HepG2 (cell line): ENCODE data around the gene AMN. TPM values are rescaled to one million over a fixed set of nuclear protein-coding genes. Genes with fewer than 3 reads are reported as not detected.

ENCODE experiments used
- ATAC-seq: fragments of 200-7000 bp; cut with Tn5 transposase; 3 replicates; pipeline ENCODE4 v1.9.1; 2020; ENCODE audit warnings: mild to moderate bottlenecking, moderate library complexity
- BruUV-seq: library from RNA; stranded (reverse); fragments of 400-500 nt; replicated peaks from 2 replicates; lab custom pipeline; 2021; lab: Mats Ljungman, UMichigan
- CTCF ChIA-PET: fragments of 300-600 bp; formaldehyde crosslinking; extraction: SDS; loops from one replicate; lab custom pipeline; 2021; ENCODE audit warnings: low total read pairs, inconsistent platforms, low intra/inter-chr PET ratio; lab: Yijun Ruan, JAX
- POLR2A ChIA-PET: fragments of 350-600 bp; sonication (Branson Sonifier 250); formaldehyde crosslinking; loops from one replicate; lab custom pipeline; 2020; ENCODE audit warnings: antibody characterized with exemption, inconsistent platforms; lab: Yijun Ruan, JAX
- DNase-seq: peaks from one replicate; pipeline ENCODE4 v3.0.0-alpha.2; 2015; ENCODE audit warnings: low spot score
- FAIRE-seq: peaks from 3 replicates; lab custom pipeline; 2011; peaks lifted over from hg19 to GRCh38; lab: Jason Lieb, UNC
- H2AFZ ChIP-seq: one replicate; pipeline ENCODE4 v1.6.1; 2011; ENCODE audit warnings: low read length, inconsistent platforms
- H3K27ac ChIP-seq: fragments of 300-600 bp; 3 replicates; pipeline ENCODE4 v1.8.0; 2011; ENCODE audit warnings: mixed run types, mild to moderate bottlenecking, mixed read lengths, low read length, inconsistent platforms; ENCODE audit not compliant: insufficient read depth; ENCODE audit errors: extremely low read length
- H3K27me3 ChIP-seq, 2 experiments: fragments of 200-600 bp in 1 of 2; 2 replicates in 1 of 2; 3 replicates in 1 of 2; pipeline versions ENCODE4 v1.6.0 to v1.8.0; 2011; ENCODE audit warnings: low read length in 2 of 2, mild to moderate bottlenecking in 2 of 2, moderate library complexity in 2 of 2, inconsistent platforms in 1 of 2; ENCODE audit not compliant: insufficient read depth in 2 of 2, control insufficient read depth in 1 of 2
- H3K36me3 ChIP-seq, 2 experiments: fragments of 200-600 bp in 1 of 2; replicated peaks in 1 of 2; 2 replicates in 1 of 2; 3 replicates in 1 of 2; pipeline versions ENCODE4 v1.5.1 to v1.8.0; 2011; ENCODE audit warnings: low read length in 2 of 2, inconsistent platforms in 1 of 2; ENCODE audit not compliant: insufficient read depth in 2 of 2, control insufficient read depth in 1 of 2
- H3K4me1 ChIP-seq: 2 replicates; pipeline ENCODE4 v1.5.1; 2012; ENCODE audit warnings: low read length, inconsistent platforms; ENCODE audit not compliant: insufficient read depth
- H3K4me2 ChIP-seq: 2 replicates; pipeline ENCODE4 v1.6.0; 2011; ENCODE audit warnings: low read depth, low read length, inconsistent platforms
- H3K4me3 ChIP-seq, 3 experiments: fragments of 200-600 bp in 1 of 3; sonication (generic), shearing (Covaris generic) in 1 of 3; replicated peaks in 1 of 3; 2 replicates each; pipeline ENCODE4 v1.5.1; 2011 to 2016; ENCODE audit warnings: low read length in 3 of 3, inconsistent platforms in 2 of 3, low read depth in 2 of 3, mild to moderate bottlenecking in 2 of 3, control low read depth in 1 of 3, mixed read lengths in 1 of 3; ENCODE audit not compliant: insufficient read depth in 1 of 3
- H3K79me2 ChIP-seq: one replicate; pipeline ENCODE4 v1.6.1; 2011; ENCODE audit warnings: low read length, inconsistent platforms; ENCODE audit not compliant: insufficient read depth
- H3K9ac ChIP-seq: 2 replicates; pipeline ENCODE4 v1.6.0; 2011; ENCODE audit warnings: mild to moderate bottlenecking, low read depth, low read length, inconsistent platforms; ENCODE audit not compliant: insufficient read depth
- H3K9me3 ChIP-seq: 2 replicates; pipeline ENCODE4 v1.5.1; 2012; ENCODE audit warnings: mild to moderate bottlenecking, low read length
- H4K20me1 ChIP-seq: 2 replicates; pipeline ENCODE4 v1.6.0; 2011; ENCODE audit warnings: inconsistent platforms, mild to moderate bottlenecking, low read length, moderate library complexity; ENCODE audit not compliant: insufficient read depth
- FOXA3 ChIP-seq: IDR thresholded peaks from 2 replicates; pipeline ENCODE4 v1.6.1; 2016; ENCODE audit warnings: missing genetic modification reagents, missing compliant biosample characterization
- MAX ChIP-seq: IDR thresholded peaks from 2 replicates; pipeline ENCODE4 v1.6.1; 2012; ENCODE audit warnings: inconsistent platforms
- MXD1 ChIP-seq: sonication (generic); formaldehyde crosslinking; IDR thresholded peaks from 2 replicates; pipeline ENCODE4 v1.4.0; 2020; ENCODE audit warnings: mild to moderate bottlenecking, missing genetic modification reagents
- ZBTB20 ChIP-seq: sonication (generic); formaldehyde crosslinking; IDR thresholded peaks from 2 replicates; pipeline ENCODE4 v1.8.1; 2023; ENCODE audit warnings: missing genetic modification reagents, low read depth, mild to moderate bottlenecking, borderline replicate concordance
- ZIK1 ChIP-seq: sonication (generic); formaldehyde crosslinking; IDR thresholded peaks from 2 replicates; pipeline ENCODE4 v1.5.0; 2020; ENCODE audit warnings: mild to moderate bottlenecking, low read depth, missing genetic modification reagents, borderline replicate concordance
- ZNF256 ChIP-seq: sonication (generic); formaldehyde crosslinking; conservative IDR thresholded peaks from 2 replicates; pipeline ENCODE4 v1.4.0; 2020; ENCODE audit warnings: missing genetic modification reagents
- ZNF451 ChIP-seq: sonication (generic); formaldehyde crosslinking; IDR thresholded peaks from 2 replicates; pipeline ENCODE4 v1.5.0; 2020; ENCODE audit warnings: mild to moderate bottlenecking, missing genetic modification reagents
- ZNF564 ChIP-seq: sonication (generic); formaldehyde crosslinking; IDR thresholded peaks from 2 replicates; pipeline ENCODE4 v1.8.1; 2023; ENCODE audit warnings: mild to moderate bottlenecking, missing genetic modification reagents
- ZNF883 ChIP-seq: sonication (generic); formaldehyde crosslinking; IDR thresholded peaks from 2 replicates; pipeline ENCODE4 v1.5.1; 2020; ENCODE audit warnings: mild to moderate bottlenecking, missing genetic modification reagents; ENCODE audit errors: not compliant biosample characterization
- WGBS: methylation state at CpG from one replicate; pipeline ENCODE4 v1.1.6; 2017; ENCODE audit warnings: low lambda C conversion rate; 5-methylcytosine and 5-hydroxymethylcytosine counted together
- in situ Hi-C: cut with HindIII; loops from 2 replicates; pipeline ENCODE4 v1.10.0; 2017; ENCODE audit warnings: low pct_unique_long_range_greater_than_20kb; ENCODE audit not compliant: extremely low pct_ligation_motif_present
- intact Hi-C: fragments of 100-400 bp; cut with micrococcal nuclease; formaldehyde crosslinking; loops from one replicate; pipeline ENCODE4 v1.10.0; 2022; ENCODE audit not compliant: unreplicated experiment
- polyA plus RNA-seq, 8 experiments: library from polyadenylated mRNA; depleted of rRNA in 3 of 8; stranded (reverse) in 7 of 8; unstranded in 1 of 8; fragments of >200 nt; fragmentation: Illumina TruSeq in 4 of 8; extraction: Trizol in 4 of 8; gene quantifications; 2 replicates each; pipeline versions ENCODE4 v1.2.1 to v1.2.3, GENCODE V29; 2011 to 2016; ENCODE audit warnings: low read depth in 4 of 8, missing spikeins in 1 of 8, mixed read lengths in 1 of 8; ENCODE audit not compliant: insufficient read depth in 1 of 8
- total RNA-seq, 5 experiments: library from RNA; depleted of rRNA; stranded (reverse); fragments of >200 nt; fragmentation: Illumina TruSeq; extraction: Trizol; gene quantifications; 2 replicates each; pipeline ENCODE4 v1.2.3, GENCODE V29; 2016; ENCODE audit warnings: low read depth in 1 of 5
- TF ChIP-seq, protein P1 (sequence below): sonication (generic); formaldehyde crosslinking; IDR thresholded peaks from 2 replicates; pipeline ENCODE4 v1.8.0; 2023; ENCODE audit warnings: mild to moderate bottlenecking, missing genetic modification reagents

Gene AMN
- total and polyA plus RNA-seq, 2 of the 13 experiments (the other 11 are each of a cell fraction or from before 2014, with no cell fraction given), result 9.8 to 33.1 TPM

DNA sequence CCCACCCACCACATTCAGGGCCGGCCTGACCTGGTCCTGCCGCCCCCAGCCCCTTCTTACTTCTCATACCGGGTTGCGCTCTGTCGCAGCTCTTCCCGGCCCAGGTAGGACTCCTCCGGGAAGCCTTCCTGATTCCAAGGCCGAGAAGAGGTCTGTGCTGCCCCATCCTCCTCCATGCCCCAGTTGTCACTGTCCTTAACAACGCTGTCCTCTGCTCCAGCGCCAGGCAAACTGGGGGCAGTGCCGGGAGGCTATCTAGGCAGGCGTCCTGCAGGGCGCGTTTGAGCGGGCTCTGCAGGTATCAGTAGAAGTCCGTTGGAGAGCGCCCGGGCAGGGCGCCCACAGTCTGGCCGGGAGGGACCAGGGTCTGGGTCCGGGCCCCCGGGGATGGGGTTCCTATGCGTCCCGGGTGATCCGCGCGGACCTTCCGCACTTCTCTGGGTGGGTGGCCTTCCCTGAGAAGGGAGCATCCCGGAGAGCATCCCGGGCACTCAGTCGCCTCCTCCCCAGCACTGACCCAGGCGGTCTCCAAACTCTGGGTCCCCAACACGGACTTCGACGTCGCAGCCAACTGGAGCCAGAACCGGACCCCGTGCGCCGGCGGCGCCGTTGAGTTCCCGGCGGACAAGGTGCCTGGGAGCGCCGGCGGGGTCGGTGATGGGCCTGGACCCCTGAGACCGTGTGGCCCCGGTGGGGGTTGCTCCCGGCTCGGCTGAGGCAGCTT lies 900 bp downstream of the AMN start (continued):
- TF ChIP-seq, protein P1, sequence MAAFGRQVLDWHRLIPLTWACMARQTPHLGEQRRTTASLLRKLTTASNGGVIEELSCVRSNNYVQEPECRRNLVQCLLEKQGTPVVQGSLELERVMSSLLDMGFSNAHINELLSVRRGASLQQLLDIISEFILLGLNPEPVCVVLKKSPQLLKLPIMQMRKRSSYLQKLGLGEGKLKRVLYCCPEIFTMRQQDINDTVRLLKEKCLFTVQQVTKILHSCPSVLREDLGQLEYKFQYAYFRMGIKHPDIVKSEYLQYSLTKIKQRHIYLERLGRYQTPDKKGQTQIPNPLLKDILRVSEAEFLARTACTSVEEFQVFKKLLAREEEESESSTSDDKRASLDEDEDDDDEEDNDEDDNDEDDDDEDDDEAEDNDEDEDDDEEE (CRISPR knock-in tag), result peak; percentile 6; the same call in 1 of the 2 replicates
- TF ChIP-seq ZNF451 (CRISPR knock-in tag) (no peak; the same call in 1 of the 2 replicates), ZIK1 (CRISPR knock-in tag) (peak; percentile 8; the same call in 1 of the 2 replicates), ZBTB20 (CRISPR knock-in tag) (no peak), FOXA3 (CRISPR knock-in tag) (no peak), MAX (no peak), MXD1 (CRISPR knock-in tag) (no peak), ZNF564 (no peak)

GRCh38 chr14:102923925-102924486 lies 1.5 kb downstream of the AMN start:
- Histone ChIP-seq H3K4me2 (peak overlapping the region; percentile 89), H3K79me2 (no peaks in the 10 kb centered on the region), H2AFZ (no peak overlapping the region), H3K27me3 (no peaks in the 10 kb centered on the region), H3K4me3 (peak overlapping the region; percentile 90 to 94 (median 92)), H3K27ac (no peak overlapping the region), H3K9me3 (0 out of 2 replicates have a peak, but pooled peaks cover 5% of the 10 kb centered on the region), H3K4me1 (peaks cover 22% of the 10 kb centered on the region), H3K9ac (no peak overlapping the region), H4K20me1 (no peaks in the 10 kb centered on the region), H3K36me3 (no peaks in the 10 kb centered on the region)
- no TSS peak for BruUV-seq
- TF ChIP-seq ZNF883 (CRISPR knock-in tag) (peak; percentile 46), ZNF256 (CRISPR knock-in tag) (no peak)
- ATAC-seq (peak; percentile 2; the same call in 2 of the 3 replicates), FAIRE-seq (no peak), DNase-seq (no peak)
- ChIA-PET POLR2A (no interaction called here), CTCF (no interaction called here)
- 80% methylated on average over 2 of the region's 11 CpGs for WGBS
- in situ Hi-C loops (no loop called here), intact Hi-C loops (loop anchor here (5.0 kb wide), 1 partner anchor 232 kb away; no protein-coding TSS in a partner anchor)
